Measurements from ENCODE around the gene CBX8.

Gene CBX8

DNA sequence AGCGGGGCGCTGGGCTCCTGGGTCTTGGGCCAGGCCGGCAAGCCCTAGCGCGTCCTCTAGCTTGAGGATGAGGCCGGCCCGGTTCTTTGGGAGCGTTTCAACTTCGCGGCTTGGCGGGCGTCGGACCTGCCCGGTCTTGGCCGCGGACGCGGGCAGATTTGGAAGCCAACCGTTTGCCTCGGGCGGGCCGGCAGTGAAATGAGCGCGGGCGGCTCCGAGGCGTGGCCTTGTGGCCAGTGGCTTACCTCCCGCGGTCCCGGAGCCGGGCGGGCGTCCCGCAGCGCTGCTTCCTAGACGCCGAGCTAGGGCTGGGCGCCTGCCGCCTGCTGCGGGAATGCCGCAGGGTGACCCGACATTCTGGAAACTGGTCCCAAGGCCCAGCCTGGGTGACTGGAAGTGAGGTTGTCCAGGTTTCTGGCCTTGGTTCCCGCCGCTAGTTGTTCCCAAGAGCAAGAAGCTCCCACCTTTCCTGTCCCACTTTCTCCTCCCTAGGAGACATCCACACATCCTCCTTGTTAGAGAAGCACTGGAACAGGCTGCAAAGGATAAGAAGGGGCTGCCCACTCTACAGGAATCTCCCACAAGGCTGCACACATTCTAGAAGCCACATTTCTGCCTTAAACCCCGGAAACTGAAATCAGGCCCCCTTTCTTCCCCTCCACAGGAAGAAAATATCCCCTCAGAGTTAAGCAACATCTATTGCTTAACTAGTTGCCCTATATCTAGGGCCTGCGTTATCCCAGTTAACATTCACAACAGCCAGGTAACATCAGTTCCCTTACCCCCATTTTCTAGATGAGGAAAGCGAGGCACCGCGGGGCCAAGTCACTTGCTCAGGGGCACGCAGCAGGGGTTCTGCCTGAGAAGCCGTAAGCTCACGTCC, 4.5 kb upstream of the CBX8 start:
- no peaks in the 10 kb centered on the region for H3K9me3 ChIP-seq (ENCODE audit: low read depth, low read length)
- DNase-seq (ENCODE audit: low read depth, low spot score), result no peak
- no peak for TF ChIP-seq POLR2AphosphoS5 (IDR thresholded peaks at IDR 0.05; ENCODE audit: borderline replicate concordance, low read depth, low read length)
- TF ChIP-seq EZH2 (IDR thresholded peaks at IDR 0.05), result no peak
- no peak for TF ChIP-seq FOXP2 (optimal IDR thresholded peaks at IDR 0.05; ENCODE audit: control extremely low read depth, extremely low read length, insufficient read depth)
- H3K4me3 ChIP-seq, result peak overlapping the region; percentile 73; the same call in 1 of the 2 replicates
- peak overlapping the region; percentile 92 for H3K27ac ChIP-seq
- H3K9ac ChIP-seq (ENCODE audit: insufficient read length), result peak overlapping the region; percentile 62
- no peaks in the 10 kb centered on the region for H3K36me3 ChIP-seq (ENCODE audit: insufficient read depth, low read length)

DNA sequence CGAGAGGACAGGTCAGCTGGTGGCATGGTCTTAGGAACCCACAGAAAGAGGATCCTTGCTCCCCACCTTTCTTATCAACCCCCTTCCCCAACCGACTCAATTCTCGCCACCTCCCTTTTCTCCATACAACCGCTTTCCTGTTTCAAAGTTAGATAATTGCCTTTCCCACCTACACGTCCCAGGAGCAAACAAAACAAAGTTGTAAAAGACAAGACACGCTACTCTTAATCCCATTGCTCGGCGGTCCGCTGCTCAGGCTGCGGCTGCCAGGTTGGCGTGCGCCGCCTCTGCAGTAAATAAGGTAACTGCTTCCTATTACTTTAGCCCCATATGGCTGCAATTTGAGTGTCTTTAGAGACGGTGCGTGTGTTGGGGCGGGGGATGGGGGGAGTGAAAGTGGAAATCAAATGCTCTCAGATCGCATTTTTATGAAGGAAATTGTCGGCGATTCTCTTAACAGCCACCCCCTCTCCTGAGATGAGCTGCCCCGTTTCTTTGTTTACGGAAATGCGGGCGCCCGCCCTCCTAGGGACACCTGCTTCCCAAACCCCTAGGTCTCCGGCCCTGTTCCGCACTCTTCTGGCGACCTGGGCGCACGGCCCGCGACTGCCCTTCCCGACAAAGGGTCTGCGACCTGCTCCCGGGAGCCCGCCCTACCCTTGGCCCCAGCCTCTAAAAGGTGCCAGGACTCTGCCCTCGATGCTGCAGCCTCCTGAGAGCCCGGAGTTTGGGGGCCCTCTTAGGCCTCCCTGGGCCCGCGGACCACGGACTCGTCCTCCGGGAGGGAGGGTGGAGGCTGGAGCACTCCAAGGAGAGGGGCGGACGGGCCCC, 3.7 kb upstream of the CBX8 start:
- Histone ChIP-seq H3K36me3 (ENCODE audit: insufficient read depth, low read length) (peaks cover 7% of the 10 kb centered on the region), H3K9me3 (ENCODE audit: low read depth, low read length) (no peaks in the 10 kb centered on the region), H3K27ac (peak overlapping the region; percentile 92), H3K9ac (ENCODE audit: insufficient read length) (peak overlapping the region; percentile 62), H3K4me3 (peak overlapping the region; percentile 73)
- DNase-seq (ENCODE audit: low read depth, low spot score), result no peak
- TF ChIP-seq FOXP2 (optimal IDR thresholded peaks at IDR 0.05; ENCODE audit: control extremely low read depth, extremely low read length, insufficient read depth) (no peak), POLR2AphosphoS5 (IDR thresholded peaks at IDR 0.05; ENCODE audit: borderline replicate concordance, low read depth, low read length) (peak; percentile 65; the same call in 1 of the 2 replicates)

DNA sequence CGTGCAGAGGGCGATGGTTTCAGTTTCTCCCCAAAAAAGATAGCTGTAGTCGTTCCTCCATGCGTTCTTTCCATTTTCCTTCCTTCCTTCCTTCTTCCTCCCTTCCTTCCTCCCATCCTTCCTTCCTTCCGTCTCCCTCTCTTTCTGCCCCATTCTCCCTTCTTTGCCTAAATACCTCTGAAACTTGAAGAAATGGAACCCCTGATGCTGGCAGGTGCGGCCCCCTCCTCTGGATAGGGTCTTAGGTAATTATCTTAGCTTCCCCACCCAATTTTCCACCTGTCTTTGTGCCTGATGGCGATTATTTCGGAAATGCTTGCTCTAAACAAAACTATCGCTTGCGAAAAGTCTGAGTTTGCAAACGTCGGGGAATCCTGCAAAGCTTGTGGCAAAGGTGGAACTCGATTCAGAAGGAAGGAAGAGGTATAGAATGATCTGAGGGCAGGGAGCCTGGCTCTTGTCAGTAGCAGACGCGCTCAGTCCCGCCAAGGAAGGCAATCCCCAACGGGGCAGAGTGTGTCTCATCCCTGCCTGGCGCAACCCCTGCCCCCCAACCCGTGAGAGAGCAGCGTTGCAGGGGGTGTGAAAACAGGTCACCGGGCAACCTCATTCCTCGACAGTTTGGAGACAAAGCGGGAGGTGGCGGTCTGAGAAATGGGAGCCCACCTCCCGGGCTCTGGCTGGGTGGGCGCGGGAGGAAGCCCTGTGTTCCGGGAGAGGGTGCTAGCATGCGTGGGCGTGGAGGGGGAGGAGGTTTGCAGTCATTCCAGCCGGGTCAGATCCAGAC, 2.9 kb upstream of the CBX8 start:
- Histone ChIP-seq H3K36me3 (ENCODE audit: insufficient read depth, low read length) (peaks cover 13% of the 10 kb centered on the region), H3K9me3 (ENCODE audit: low read depth, low read length) (no peaks in the 10 kb centered on the region), H3K9ac (ENCODE audit: insufficient read length) (no peak overlapping the region), H3K27ac (peak overlapping the region; percentile 92), H3K4me3 (peak overlapping the region; percentile 73)
- no peak for TF ChIP-seq POLR2AphosphoS5 (IDR thresholded peaks at IDR 0.05; ENCODE audit: borderline replicate concordance, low read depth, low read length)
- no peak for TF ChIP-seq FOXP2 (optimal IDR thresholded peaks at IDR 0.05; ENCODE audit: control extremely low read depth, extremely low read length, insufficient read depth)
- no peak for TF ChIP-seq EZH2 (IDR thresholded peaks at IDR 0.05)
- no peak for DNase-seq (ENCODE audit: low read depth, low spot score)

DNA sequence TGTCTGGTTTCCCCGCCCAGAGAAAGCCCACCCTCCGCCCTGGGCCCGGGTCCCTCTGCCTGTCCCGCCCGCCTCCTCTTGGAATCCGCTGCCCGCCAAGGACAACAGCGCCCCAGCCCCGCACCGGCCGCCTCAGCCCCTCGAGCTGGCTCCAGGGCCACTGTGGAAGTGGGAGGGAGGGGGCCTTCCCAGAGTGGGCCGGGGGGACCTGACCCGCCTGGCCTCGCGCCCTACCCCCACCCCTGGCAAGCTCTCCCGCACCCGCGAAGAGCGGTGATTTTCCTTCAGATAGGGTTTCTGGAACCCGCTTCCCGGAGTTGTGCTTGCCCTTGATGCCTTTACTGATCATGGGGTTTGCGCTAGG, 2.3 kb upstream of the CBX8 start:
- Histone ChIP-seq H3K9me3 (ENCODE audit: low read depth, low read length) (no peaks in the 10 kb centered on the region), H3K27ac (peak overlapping the region; percentile 92), H3K9ac (ENCODE audit: insufficient read length) (no peak overlapping the region), H3K4me3 (peak overlapping the region; percentile 73), H3K36me3 (ENCODE audit: insufficient read depth, low read length) (peaks cover 17% of the 10 kb centered on the region)
- no peak for TF ChIP-seq EZH2 (IDR thresholded peaks at IDR 0.05)
- TF ChIP-seq POLR2AphosphoS5 (IDR thresholded peaks at IDR 0.05; ENCODE audit: borderline replicate concordance, low read depth, low read length), result no peak
- no peak for TF ChIP-seq FOXP2 (optimal IDR thresholded peaks at IDR 0.05; ENCODE audit: control extremely low read depth, extremely low read length, insufficient read depth)
- no peak for DNase-seq (ENCODE audit: low read depth, low spot score)

DNA sequence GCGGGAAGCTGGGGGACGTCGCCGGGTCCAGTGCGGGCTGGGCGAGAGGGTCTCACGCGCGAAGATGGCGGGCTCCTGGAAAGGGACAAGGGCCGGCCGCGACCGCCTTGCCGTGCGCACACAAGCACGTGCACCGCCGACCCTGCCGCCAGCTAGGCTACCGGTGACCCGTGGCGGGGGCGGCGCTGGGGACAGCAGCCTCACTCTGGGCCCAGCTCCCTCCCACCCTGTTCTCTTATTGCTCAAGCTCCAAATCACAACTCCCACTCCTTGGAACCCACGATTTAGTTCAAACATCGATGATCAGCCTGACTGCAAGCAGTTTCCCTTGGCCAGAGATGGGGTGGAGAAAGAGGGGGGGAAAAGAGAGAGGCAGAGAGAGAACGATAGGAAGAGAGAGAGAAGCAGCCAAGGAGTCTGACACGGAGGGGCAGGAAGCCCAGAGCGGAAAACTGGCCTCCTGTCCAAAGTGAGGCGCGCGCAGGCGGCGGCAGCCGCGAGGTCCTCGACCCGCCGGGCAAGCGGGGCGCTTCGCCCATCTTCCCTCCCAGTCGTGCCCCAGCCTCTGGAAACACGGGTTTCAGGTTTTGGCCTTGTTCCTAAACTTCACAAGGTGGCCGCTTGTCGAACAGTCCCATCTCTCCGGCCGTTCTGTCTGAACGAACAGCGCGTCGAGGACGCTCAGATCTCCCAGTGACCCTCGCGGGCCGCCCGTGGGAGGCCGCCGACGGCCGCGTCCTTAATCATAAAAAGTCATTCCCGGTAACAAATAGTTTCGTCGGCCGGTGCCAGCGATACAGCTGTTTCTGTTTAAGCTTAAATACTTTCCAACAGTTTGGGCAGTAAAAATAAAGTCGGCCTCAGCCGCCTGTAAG, 1.7 kb upstream of the CBX8 start:
- peaks cover 17% of the 10 kb centered on the region for H3K36me3 ChIP-seq (ENCODE audit: insufficient read depth, low read length)
- H3K9ac ChIP-seq (ENCODE audit: insufficient read length), result peak overlapping the region; percentile 50

DNA sequence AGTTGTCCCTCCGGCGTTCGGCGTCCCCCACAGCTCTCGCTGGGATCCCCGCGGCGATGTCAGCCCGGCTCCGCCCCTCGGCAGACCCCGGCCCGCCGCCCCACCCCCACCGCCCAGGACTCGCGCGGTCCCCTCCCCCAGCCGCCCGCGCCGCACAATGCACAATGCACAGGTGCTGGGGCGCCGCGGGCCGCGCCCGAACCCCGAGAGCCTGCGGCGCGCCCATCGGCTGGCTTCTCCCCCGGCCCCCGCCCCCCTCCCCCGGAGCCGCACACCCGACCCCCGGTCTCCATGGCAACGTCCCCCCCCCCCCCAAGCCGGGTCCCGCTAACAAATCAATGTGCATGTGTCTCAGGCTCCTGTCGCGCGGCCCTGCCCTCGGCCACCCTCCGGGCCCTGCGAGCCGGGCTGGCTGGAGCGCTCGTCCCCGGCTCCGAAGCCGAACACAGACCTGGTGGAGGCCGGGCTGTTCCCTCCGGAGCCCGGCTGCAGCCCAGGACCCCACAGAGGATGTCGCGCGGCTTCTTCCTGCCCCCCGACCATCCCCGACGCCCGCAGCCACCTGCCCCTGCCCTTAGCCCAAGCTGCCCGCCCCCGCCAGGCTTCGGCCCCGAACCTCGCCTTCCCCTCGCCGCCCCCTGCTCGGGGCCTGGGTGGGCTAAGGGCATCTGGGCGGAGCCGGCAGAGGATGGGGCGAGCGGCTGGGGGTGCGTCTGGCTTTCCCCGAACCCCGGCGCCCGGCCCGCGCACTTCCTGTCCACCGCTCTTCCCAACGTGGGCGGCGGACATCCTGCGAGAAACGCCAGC, 818 bp upstream of the CBX8 start:
- Histone ChIP-seq H3K4me3 (peak overlapping the region; percentile 61; the same call in 1 of the 2 replicates), H3K27ac (peak overlapping the region; percentile 92), H3K9me3 (ENCODE audit: low read depth, low read length) (no peaks in the 10 kb centered on the region), H3K9ac (ENCODE audit: insufficient read length) (peak overlapping the region; percentile 50), H3K36me3 (ENCODE audit: insufficient read depth, low read length) (peaks cover 17% of the 10 kb centered on the region)
- DNase-seq (ENCODE audit: low read depth, low spot score), result no peak
- TF ChIP-seq POLR2AphosphoS5 (IDR thresholded peaks at IDR 0.05; ENCODE audit: borderline replicate concordance, low read depth, low read length) (no peak), FOXP2 (optimal IDR thresholded peaks at IDR 0.05; ENCODE audit: control extremely low read depth, extremely low read length, insufficient read depth) (no peak)

More for the DNA sequence above, 1.7 kb upstream of the CBX8 start:
- H3K27ac ChIP-seq, result peak overlapping the region; percentile 92
- peak overlapping the region; percentile 57 for H3K4me3 ChIP-seq
- H3K9me3 ChIP-seq (ENCODE audit: low read depth, low read length), result no peaks in the 10 kb centered on the region
- TF ChIP-seq EZH2 (IDR thresholded peaks at IDR 0.05) (no peak), FOXP2 (optimal IDR thresholded peaks at IDR 0.05; ENCODE audit: control extremely low read depth, extremely low read length, insufficient read depth) (no peak), POLR2AphosphoS5 (IDR thresholded peaks at IDR 0.05; ENCODE audit: borderline replicate concordance, low read depth, low read length) (no peak)
- no peak for DNase-seq (ENCODE audit: low read depth, low spot score)

DNA sequence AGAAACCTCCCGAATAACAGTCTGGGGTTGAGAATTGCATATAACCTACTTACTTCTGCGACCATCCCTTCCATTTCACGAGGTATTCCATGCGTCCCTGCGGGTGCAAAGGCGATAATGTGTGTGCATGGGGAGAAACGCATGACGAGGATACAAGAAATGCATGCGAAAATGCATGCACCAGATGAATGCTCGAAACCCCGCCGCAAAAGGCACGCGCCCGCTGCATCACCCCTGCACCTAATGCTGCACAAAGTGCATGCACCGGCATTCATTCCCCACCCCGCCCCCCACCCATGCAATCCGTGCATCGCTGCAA, 474 bp downstream of the CBX8 start:
- Histone ChIP-seq H3K36me3 (ENCODE audit: insufficient read depth, low read length) (peaks cover 17% of the 10 kb centered on the region), H3K4me3 (peak overlapping the region; percentile 84), H3K27ac (peak overlapping the region; percentile 69; the same call in 1 of the 2 replicates), H3K9ac (ENCODE audit: insufficient read length) (peak overlapping the region; percentile 74), H3K9me3 (ENCODE audit: low read depth, low read length) (no peaks in the 10 kb centered on the region)
- no peak for DNase-seq (ENCODE audit: low read depth, low spot score)
- TF ChIP-seq POLR2AphosphoS5 (IDR thresholded peaks at IDR 0.05; ENCODE audit: borderline replicate concordance, low read depth, low read length), result no peak
- no peak for TF ChIP-seq FOXP2 (optimal IDR thresholded peaks at IDR 0.05; ENCODE audit: control extremely low read depth, extremely low read length, insufficient read depth)
- TF ChIP-seq EZH2 (IDR thresholded peaks at IDR 0.05), result no peak

Data from SK-N-MC (cell line).